Tibial nerve (tissue), 4 donors: Measurements from ENCODE around the gene FAM210A.

Source experiments
- CTCF ChIP-seq, 5 experiments: fragments of 200-600 bp in 3 of 5; fragments of 450-650 bp in 2 of 5; sonication (generic) in 3 of 5; IDR thresholded peaks; one replicate each; pipeline ENCODE4 v1.5.1; 2016 to 2019; ENCODE audit warnings: antibody characterized with exemption in 5 of 5, mild to moderate bottlenecking in 3 of 5, moderate library complexity in 2 of 5
- EP300 ChIP-seq, 2 donors: sonication (generic); formaldehyde crosslinking; IDR thresholded peaks; one replicate each; pipeline ENCODE4 v1.6.1; 2017; ENCODE audit warnings: antibody characterized with exemption in 2 of 2, mild to moderate bottlenecking in 1 of 2
- POLR2A ChIP-seq, 2 donors: fragments of 450-650 bp; IDR thresholded peaks; one replicate each; pipeline ENCODE4 v1.6.1; 2017; ENCODE audit warnings: antibody characterized with exemption in 2 of 2, mild to moderate bottlenecking in 2 of 2, moderate library complexity in 2 of 2

DNA sequence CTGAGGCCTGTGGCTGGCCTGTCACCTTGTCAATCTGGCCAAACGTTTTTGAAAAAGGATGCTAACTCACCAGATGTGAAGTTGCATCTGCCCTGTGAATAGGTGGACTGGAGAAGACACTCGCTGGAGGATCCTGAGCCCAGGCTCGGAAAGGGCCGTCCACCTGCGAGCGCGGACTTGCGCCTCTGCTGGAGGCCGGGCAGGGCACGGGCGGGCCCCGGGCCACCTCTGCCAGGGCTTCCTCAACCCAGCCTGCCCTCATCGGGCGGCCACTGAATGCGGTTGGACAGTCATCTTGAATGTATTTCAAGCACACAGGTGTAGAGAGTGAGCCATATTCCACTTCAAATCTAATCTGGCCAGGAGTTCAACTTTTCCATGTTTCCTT is 83.9 kb downstream of the FAM210A start:
- no peak for TF ChIP-seq CTCF (IDR thresholded peaks at IDR 0.05)
- TF ChIP-seq EP300 (IDR thresholded peaks at IDR 0.05) = no peak
- TF ChIP-seq POLR2A (IDR thresholded peaks at IDR 0.05) = no peak
